ENCODE results near the gene GPR61.

GPR61 gene

DNA sequence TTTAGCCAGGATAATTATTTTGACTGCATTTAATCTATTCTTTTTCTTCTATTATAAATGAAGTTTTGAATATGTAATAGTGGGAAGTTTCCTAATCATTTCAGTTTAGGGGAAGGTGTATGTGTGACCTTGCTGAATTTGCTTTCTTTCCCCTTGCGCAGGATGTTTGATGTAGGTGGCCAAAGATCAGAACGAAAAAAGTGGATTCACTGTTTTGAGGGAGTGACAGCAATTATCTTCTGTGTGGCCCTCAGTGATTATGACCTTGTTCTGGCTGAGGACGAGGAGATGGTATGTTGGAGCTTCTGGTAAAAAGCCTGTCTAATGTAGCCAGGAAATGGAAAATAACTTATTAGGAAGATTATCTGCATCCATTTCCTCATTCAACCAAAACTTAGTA, 46.4 kb downstream of the GPR61 start:
- no peaks in the 10 kb centered on the region for H3K27me3 ChIP-seq (ENCODE audit: low read depth, low read length)
- no peaks in the 10 kb centered on the region for H3K4me1 ChIP-seq (ENCODE audit: control insufficient read depth in 1 of 2, insufficient read depth in 2 of 2, low read length in 2 of 2)
- no peak overlapping the region for H3K4me3 ChIP-seq (ENCODE audit: low read depth in 1 of 2, low read length in 2 of 2)
- H3K27ac ChIP-seq (ENCODE audit: low read length): no peak overlapping the region
- H3K36me3 ChIP-seq (ENCODE audit: control insufficient read depth in 1 of 2, insufficient read depth in 2 of 2, low read length in 2 of 2): peaks cover 44 to 64% of the 10 kb centered on the region in 2 donors
- no peaks in the 10 kb centered on the region for H3K9me3 ChIP-seq (ENCODE audit: control insufficient read depth in 1 of 2, low read length in 2 of 2)

DNA sequence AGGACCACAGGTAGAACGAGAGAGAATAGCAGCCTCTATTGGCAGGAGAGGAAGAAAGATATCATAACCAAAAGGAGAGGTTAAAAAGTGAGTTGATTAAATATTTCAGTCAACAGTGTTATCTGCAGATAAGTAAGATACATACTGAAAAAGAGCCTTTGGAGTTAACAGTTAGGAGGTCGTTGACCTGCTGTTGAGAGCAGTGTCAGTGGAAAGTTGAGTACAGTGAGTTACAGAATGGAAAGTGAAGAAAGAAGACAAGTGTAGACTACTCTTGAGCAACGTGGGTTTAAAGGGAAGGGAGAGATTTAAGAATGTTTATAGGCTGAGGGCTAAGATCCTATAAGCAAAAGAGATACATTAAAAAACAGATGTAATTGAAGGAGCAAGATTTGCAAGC, 49.5 kb downstream of the GPR61 start:
- Histone ChIP-seq H3K27ac (ENCODE audit: low read length) (no peak overlapping the region), H3K4me1 (ENCODE audit: control insufficient read depth in 1 of 2, insufficient read depth in 2 of 2, low read length in 2 of 2) (no peaks in the 10 kb centered on the region), H3K4me3 (ENCODE audit: low read depth in 1 of 2, low read length in 2 of 2) (no peak overlapping the region), H3K27me3 (ENCODE audit: low read depth, low read length) (no peaks in the 10 kb centered on the region), H3K9me3 (ENCODE audit: control insufficient read depth in 1 of 2, low read length in 2 of 2) (no peaks in the 10 kb centered on the region), H3K36me3 (ENCODE audit: control insufficient read depth in 1 of 2, insufficient read depth in 2 of 2, low read length in 2 of 2) (peaks cover 60 to 69% of the 10 kb centered on the region in 2 donors)

DNA sequence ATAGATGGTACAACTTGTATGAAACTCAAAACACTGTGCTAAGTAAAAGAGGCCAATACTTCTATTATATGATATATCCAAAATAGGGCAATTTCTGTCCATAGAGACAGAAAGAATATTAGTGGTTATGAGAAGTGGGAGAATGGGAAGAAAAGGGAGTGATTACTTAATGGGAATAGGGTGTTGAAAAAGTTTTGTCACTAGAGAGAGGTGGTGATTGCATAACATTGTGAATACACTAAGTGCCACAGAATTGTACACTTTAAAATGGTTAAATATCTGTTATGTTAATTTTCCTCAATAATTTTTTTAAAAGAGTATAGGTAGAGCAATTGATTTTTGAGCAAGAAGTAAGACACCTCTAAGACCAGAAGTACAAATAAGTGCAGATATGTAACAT, 50.0 kb downstream of the GPR61 start:
- no peak overlapping the region for H3K27ac ChIP-seq (ENCODE audit: low read length)
- H3K4me3 ChIP-seq (ENCODE audit: low read depth in 1 of 2, low read length in 2 of 2): no peak overlapping the region
- H3K36me3 ChIP-seq (ENCODE audit: control insufficient read depth in 1 of 2, insufficient read depth in 2 of 2, low read length in 2 of 2): peaks cover 57 to 66% of the 10 kb centered on the region in 2 donors
- H3K9me3 ChIP-seq (ENCODE audit: control insufficient read depth in 1 of 2, low read length in 2 of 2): no peaks in the 10 kb centered on the region
- no peaks in the 10 kb centered on the region for H3K27me3 ChIP-seq (ENCODE audit: low read depth, low read length)
- H3K4me1 ChIP-seq (ENCODE audit: control insufficient read depth in 1 of 2, insufficient read depth in 2 of 2, low read length in 2 of 2): no peaks in the 10 kb centered on the region

DNA sequence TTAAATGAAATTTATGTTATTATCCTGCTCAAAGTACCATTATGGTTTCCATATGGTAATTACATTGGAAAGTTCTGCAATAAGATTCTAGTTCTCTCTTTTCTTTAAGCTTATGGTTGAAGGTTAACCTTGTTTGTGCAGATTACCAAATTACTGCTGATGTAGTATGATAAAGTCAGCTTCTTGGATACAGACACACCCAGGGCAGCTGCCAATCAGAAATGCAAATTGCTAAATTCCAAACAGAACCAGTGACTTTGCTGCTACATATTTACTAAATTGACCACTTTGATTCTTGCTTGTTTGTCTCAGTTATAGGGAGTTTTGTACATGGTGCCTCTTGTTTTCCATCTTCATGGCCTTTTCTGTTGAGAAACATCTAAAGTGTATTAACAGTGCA, 53.2 kb downstream of the GPR61 start:
- no peaks in the 10 kb centered on the region for H3K9me3 ChIP-seq (ENCODE audit: control insufficient read depth in 1 of 2, low read length in 2 of 2)
- H3K27me3 ChIP-seq (ENCODE audit: low read depth, low read length): no peaks in the 10 kb centered on the region
- H3K4me1 ChIP-seq (ENCODE audit: control insufficient read depth in 1 of 2, insufficient read depth in 2 of 2, low read length in 2 of 2): no peaks in the 10 kb centered on the region
- peaks cover 41 to 51% of the 10 kb centered on the region in 2 donors for H3K36me3 ChIP-seq (ENCODE audit: control insufficient read depth in 1 of 2, insufficient read depth in 2 of 2, low read length in 2 of 2)
- no peak overlapping the region for H3K27ac ChIP-seq (ENCODE audit: low read length)
- H3K4me3 ChIP-seq (ENCODE audit: low read depth in 1 of 2, low read length in 2 of 2): no peak overlapping the region

DNA sequence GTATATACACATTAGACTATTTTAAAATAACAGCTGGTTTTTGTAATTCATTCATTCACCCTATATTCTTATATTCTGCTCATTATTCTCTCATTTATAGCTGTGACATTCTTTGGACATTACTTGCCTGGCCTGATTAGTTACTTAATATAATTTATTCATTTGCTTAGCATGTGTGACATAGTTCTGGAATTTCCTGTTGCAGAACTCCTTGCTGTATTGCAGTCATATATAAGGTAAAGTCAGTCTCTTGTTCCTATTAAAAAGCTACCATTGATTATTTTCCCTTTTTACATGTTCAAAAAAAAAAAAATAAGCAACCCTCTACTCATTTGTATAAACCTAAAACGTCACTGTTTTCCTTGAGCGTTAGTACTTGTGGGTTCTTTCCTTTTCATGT, 55.9 kb downstream of the GPR61 start:
- Histone ChIP-seq H3K27ac (ENCODE audit: low read length) (no peak overlapping the region), H3K4me3 (ENCODE audit: low read depth in 1 of 2, low read length in 2 of 2) (no peak overlapping the region), H3K27me3 (ENCODE audit: low read depth, low read length) (no peaks in the 10 kb centered on the region), H3K9me3 (ENCODE audit: control insufficient read depth in 1 of 2, low read length in 2 of 2) (no peaks in the 10 kb centered on the region), H3K4me1 (ENCODE audit: control insufficient read depth in 1 of 2, insufficient read depth in 2 of 2, low read length in 2 of 2) (no peaks in the 10 kb centered on the region), H3K36me3 (ENCODE audit: control insufficient read depth in 1 of 2, insufficient read depth in 2 of 2, low read length in 2 of 2) (peaks cover 33 to 41% of the 10 kb centered on the region in 2 donors)
